GM13977 (cell line): Measurements from ENCODE around the gene ACBD6.
"Not testable (repeated sequence)": the region's sequence is repeated elsewhere in the genome, so short reads cannot be mapped to it uniquely, and the experiment has no call there.

Experiments used
- DNase-seq: peaks from one replicate; pipeline ENCODE4 v3.0.0; 2012; ENCODE audit warnings: low spot score
- in situ Hi-C: fragments of 300-500 bp; cut with MboI; formaldehyde crosslinking; loops from one replicate; pipeline ENCODE4 v1.12.0; 2022; ENCODE audit warnings: low sequenced_read_pairs, low pct_unique_long_range_greater_than_20kb, mixed read lengths, inconsistent platforms; ENCODE audit not compliant: unreplicated experiment
- TF ChIP-seq, protein P1 (sequence below): IDR thresholded peaks from 2 replicates; pipeline ENCODE4 v1.5.1; 2012; ENCODE audit warnings: mild to moderate bottlenecking, control low read depth; ENCODE audit not compliant: insufficient read depth; ENCODE audit errors: extremely low read depth, missing control alignments

The ACBD6 gene

DNA sequence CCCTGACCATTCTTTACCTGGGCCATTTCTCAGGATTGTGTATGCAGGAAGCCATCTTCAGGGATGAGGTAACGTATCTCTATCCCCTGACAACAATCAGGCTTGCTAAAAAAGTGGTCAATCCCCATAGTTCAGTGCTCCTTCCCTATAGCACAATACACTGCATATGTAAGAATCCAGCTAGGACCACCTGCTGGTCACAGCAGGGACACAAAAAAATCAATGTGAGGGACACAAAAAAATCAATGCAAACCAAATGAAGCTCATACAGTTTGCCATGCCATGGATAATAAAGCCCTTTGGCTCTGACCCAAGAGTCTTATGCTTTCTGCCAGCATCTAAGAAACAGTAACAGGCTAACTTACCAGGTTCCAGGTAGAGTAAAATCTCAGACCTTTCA lies 16.3 kb downstream of the ACBD6 start:
- in situ Hi-C loops = loop anchor here (10.0 kb wide), 1 partner anchor 231 kb away; no protein-coding TSS in a partner anchor
- DNase-seq = no peak
- TF ChIP-seq, protein P1, sequence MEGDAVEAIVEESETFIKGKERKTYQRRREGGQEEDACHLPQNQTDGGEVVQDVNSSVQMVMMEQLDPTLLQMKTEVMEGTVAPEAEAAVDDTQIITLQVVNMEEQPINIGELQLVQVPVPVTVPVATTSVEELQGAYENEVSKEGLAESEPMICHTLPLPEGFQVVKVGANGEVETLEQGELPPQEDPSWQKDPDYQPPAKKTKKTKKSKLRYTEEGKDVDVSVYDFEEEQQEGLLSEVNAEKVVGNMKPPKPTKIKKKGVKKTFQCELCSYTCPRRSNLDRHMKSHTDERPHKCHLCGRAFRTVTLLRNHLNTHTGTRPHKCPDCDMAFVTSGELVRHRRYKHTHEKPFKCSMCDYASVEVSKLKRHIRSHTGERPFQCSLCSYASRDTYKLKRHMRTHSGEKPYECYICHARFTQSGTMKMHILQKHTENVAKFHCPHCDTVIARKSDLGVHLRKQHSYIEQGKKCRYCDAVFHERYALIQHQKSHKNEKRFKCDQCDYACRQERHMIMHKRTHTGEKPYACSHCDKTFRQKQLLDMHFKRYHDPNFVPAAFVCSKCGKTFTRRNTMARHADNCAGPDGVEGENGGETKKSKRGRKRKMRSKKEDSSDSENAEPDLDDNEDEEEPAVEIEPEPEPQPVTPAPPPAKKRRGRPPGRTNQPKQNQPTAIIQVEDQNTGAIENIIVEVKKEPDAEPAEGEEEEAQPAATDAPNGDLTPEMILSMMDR = no peak

DNA sequence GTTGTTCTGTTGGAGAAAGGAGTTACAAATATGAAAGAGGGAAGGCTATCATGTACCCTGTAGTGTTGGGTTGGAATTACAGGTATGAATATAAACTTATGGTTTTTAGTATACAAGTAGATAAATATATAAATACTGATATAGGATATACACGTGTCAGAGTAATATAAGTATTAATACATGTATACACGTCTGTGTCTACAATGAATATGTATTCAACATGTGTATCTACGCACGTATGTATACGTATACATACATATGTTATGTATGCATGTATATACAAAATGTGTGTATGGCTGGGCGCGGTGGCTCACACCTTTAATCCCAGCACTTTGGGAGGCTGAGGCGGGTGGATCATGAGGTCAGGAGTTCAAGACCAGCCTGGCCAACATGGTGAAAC lies 17.9 kb downstream of the ACBD6 start:
- TF ChIP-seq, protein P1 = no peak
- in situ Hi-C loops = loop anchor here (10.0 kb wide), 1 partner anchor 230 kb away; no protein-coding TSS in a partner anchor
- no peak for DNase-seq

DNA sequence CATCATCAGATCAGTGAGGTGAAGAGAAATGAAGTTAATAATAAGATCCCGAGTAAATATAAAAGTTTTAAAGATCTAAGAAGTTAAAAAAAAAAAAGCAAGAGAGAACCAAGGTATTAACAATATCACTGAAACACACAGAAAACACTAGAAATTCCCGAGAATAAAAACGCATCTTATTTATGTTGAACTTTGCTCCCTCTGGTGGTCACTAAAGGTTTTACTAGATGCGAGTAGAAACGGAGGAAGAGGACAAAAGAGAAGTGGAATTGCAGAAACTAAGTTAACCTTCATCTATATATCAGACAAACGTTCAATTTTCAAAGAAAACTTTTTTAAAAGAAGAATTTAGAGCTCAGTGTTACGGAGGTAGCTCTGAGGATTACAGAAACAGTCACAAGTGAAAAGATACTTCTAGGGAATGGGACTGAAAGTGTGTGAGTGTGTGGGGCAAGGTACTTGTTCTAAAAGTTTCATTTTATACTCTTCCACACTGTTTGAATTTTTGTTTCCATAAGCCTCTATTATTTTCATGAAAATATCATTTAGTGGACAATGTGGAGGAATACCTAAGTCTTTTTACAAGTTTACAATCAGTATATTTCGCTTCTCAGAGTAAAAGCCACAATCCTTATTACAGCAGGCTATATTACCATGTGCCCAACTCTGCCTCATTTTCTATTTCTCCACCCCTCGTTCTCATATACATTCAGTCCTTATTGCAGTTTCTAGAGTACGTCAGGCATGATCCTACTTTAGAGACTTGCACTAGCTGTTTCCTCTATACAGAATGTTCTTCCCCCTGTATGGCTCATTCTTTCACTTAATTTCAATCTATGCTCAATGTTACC lies 19.7 kb downstream of the ACBD6 start:
- TF ChIP-seq, protein P1 = peak; percentile 67
- DNase-seq = peak; percentile 38
- in situ Hi-C loops = loop anchor here (10.0 kb wide), 1 partner anchor 228 kb away; no protein-coding TSS in a partner anchor

DNA sequence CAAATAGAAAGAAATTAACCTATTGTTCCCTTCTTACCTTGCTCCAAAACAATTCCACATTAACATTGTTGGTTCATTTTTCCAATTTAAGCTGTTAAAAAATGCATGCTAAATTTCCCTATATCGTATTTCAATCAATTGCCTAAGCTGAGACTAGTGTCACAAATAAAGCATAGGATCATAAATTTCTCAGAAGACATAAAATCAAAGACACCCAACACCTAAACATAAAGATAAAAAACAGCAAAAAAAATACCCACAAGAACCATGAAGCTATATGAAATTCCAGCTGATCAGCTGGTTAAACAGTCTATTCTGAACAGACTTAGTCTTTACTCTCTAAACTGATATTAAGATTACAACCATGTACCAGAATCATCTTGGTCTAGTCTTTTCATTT lies 32.3 kb downstream of the ACBD6 start:
- in situ Hi-C loops = no loop called here
- DNase-seq = no peak
- TF ChIP-seq, protein P1 = no peak

DNA sequence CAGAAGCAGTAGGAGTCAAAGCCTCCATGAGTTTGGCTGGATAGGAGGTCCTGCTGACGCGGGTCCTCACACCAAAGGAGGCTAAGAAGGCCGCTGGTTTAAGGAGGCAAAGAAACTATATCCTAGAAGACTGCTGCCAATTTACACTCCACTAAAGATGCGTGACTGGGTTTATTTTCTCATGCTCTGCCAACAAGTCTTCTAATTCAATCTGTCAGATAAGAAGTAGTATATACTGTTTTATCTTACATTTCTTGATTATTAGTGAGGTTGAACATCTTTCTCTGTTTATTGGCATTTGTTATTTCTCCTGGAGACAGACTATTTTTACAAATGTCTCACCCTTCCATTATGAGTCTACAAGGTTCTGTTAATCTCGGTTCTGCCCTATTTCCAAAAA lies 34.1 kb downstream of the ACBD6 start:
- in situ Hi-C loops = no loop called here
- no peak for DNase-seq
- TF ChIP-seq, protein P1 = no peak

DNA sequence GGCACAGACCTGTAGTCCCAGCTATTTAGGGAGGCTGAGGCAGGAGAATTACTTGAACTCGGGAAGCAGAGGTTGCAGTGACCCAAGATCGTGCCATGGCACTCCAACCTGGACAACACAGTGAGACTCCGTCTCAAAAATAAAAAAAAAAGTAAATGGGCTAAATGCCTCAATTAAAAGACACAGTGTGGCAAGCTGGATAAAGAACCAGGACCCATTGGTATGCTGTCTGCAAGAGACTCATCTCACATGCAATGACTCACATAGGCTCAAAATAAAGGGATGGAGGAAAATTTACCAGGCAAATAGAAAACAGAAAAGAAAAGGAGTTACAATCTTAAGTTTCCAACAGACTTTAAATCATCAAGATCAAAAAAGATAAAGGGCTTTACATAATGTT lies 40.3 kb downstream of the ACBD6 start:
- in situ Hi-C loops = no loop called here
- DNase-seq = no peak
- TF ChIP-seq, protein P1 = no peak

DNA sequence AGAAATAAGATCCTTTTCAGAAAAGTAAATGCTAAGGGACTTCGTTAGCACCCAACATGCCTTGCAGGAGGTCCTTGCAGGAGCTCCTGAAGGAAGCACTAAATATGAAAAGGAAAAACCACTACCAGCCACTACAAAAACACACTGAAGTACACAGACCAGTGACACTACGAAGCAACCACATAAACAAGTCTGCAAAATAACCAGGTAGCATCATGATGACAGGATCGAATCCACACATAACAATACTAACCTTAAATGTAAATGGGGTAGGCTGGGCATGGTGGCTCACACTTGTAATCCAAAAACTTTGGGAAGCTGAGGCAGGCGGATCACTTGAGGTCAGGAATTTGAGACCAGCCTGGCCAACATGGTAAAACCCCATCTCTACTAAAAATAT lies 40.7 kb downstream of the ACBD6 start:
- in situ Hi-C loops = not testable (repeated sequence)

More for the DNA sequence above, 40.7 kb downstream of the ACBD6 start:
- DNase-seq = not testable (repeated sequence)
